ENCODE results near the gene PFN1. TPM values are rescaled to one million over a fixed set of nuclear protein-coding genes. Genes with fewer than 3 reads are reported as not detected.

Gene PFN1
- total RNA-seq, 4 donors from 2014 or later = 244 to 584 (median 435) TPM

DNA sequence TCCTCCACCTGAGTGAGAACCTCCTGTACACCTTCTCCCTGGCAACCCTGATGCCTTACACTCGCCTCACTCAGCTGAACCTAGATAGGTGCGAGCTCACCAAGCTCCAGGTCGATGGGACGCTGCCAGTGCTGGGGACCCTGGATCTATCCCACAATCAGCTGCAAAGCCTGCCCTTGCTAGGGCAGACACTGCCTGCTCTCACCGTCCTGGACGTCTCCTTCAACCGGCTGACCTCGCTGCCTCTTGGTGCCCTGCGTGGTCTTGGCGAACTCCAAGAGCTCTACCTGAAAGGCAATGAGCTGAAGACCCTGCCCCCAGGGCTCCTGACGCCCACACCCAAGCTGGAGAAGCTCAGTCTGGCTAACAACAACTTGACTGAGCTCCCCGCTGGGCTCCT, 15.6 kb downstream of the PFN1 start:
- TF ChIP-seq, protein P1, sequence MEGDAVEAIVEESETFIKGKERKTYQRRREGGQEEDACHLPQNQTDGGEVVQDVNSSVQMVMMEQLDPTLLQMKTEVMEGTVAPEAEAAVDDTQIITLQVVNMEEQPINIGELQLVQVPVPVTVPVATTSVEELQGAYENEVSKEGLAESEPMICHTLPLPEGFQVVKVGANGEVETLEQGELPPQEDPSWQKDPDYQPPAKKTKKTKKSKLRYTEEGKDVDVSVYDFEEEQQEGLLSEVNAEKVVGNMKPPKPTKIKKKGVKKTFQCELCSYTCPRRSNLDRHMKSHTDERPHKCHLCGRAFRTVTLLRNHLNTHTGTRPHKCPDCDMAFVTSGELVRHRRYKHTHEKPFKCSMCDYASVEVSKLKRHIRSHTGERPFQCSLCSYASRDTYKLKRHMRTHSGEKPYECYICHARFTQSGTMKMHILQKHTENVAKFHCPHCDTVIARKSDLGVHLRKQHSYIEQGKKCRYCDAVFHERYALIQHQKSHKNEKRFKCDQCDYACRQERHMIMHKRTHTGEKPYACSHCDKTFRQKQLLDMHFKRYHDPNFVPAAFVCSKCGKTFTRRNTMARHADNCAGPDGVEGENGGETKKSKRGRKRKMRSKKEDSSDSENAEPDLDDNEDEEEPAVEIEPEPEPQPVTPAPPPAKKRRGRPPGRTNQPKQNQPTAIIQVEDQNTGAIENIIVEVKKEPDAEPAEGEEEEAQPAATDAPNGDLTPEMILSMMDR (IDR thresholded peaks at IDR 0.05; ENCODE audit: low read depth) = no peak

DNA sequence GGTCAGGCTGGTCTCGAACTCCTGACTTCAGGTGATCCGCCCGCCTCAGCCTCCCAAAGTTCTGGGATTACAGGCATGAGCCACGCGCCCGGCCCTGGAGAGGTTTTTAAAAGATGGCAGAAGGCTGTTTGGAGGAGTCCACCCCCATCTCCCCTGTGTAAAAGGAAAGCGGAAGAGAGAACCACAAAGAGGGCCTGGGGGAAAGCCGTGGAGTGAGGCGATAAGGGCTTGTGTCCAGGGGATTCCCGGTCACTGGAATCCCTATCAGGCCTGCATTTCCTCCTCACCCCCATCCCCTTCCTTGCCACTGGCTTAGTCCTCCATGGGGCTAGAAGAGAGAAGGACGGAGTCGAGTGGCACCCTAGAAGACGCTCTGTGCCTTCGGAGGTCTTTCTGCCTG, 16.4 kb downstream of the PFN1 start, which contains the start of gene GP1BA:
Gene GP1BA, plus strand, starts transcription at position 315 of the 400 bp plus-strand sequence. CDS start 328 bp downstream, outside the sequence.
- TF ChIP-seq, protein P1 (IDR thresholded peaks at IDR 0.05; ENCODE audit: low read depth) = no peak

DNA sequence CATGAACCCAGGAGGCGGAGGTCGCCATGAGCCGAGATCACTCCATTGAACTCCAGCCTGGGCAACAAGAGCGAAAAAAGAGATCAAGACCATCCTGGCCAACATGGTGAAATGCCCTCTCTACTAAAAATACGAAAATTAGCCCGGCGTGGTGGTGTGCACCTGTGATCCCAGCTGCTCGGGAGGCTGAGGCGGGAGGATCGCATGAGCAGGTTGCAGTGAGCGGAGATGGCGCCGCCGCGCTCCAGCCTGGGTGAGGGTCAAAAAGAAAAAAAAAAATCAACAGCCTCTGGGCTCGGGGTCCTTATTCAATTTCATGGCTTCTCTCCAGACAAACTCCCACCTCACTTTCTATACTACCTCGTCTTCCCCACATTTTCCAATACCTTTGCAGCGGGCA, 19.4 kb downstream of the PFN1 start:
- TF ChIP-seq, protein P1 (IDR thresholded peaks at IDR 0.05; ENCODE audit: low read depth) = no peak

DNA sequence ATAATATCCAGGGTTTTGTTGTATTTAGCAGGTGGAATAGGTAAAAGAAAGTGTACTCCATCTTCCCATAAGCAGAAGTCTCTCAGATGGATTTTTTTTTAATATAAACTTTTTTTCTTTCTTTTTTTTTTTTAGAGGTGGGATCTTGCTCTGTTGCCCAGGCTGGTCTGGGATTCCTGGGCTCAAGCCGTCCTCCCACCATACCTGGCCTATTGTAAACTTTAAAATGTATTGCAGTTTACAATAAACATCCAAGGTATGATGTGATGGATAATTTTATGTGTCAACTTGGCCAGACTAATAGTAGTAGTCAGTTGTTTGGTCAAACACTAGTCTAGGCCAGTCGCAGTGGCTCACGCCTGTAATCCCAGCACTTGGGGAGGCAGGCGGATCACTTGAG, 27.0 kb downstream of the PFN1 start:
- TF ChIP-seq, protein P1 (IDR thresholded peaks at IDR 0.05; ENCODE audit: low read depth) = no peak

DNA sequence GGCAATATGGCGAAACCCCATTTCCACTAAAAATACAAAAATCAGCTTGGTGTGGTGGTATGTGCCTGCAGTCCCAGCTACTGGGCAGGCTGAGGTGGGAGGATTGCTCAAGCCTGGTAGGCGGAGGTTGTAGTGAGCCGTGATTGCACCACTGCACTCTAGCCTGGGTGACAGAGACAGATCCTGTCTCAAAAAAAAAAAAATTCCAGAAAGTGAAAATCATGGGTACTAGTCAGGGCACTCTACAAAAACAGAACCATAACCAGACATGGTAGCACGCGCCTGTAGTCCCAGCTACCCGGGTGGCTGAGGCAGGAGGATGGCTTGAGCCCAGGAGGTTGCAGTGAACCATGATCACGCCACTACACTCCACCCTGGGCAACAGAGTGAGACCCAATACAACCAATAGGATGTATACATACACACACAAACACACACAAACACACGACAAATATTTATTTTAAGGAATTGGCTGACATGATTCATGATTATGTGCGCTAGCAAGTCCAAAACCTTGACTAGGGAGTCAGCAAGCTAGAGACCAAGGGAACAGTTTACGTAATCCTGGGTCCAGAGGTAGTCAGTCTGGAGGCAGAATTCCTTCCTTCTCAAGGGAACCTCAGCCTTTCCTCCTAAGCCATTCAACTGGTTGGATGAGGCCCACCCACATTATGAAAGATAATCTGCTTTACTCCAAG, 27.8 kb downstream of the PFN1 start:
- TF ChIP-seq, protein P1 (IDR thresholded peaks at IDR 0.05; ENCODE audit: low read depth) = no peak

DNA sequence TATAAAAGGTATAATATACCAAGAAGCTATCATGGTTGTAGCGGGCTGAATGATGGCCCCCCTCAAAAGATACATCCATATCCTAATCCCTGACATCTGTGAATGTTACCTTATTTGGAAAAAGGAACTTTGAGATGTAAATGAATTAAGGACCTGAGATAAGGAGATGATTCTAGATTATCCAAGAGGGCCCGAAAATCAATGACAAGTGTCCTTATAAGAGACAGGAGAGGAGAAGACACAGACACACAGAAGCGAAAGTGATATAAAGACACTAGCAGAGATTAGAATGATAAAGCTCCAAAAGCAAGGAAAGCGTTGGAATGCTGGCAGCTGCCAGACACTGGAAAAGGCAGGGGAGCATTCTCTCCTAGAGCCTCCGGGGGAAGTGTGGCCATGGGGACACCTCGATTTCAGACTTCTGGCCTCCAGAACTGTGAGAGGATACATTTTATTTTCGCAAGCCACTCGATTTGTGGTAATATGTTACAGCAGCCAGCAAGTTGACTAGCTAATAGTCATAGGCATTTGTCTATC, 28.8 kb downstream of the PFN1 start:
- TF ChIP-seq, protein P1 (IDR thresholded peaks at IDR 0.05; ENCODE audit: low read depth) = no peak

DNA sequence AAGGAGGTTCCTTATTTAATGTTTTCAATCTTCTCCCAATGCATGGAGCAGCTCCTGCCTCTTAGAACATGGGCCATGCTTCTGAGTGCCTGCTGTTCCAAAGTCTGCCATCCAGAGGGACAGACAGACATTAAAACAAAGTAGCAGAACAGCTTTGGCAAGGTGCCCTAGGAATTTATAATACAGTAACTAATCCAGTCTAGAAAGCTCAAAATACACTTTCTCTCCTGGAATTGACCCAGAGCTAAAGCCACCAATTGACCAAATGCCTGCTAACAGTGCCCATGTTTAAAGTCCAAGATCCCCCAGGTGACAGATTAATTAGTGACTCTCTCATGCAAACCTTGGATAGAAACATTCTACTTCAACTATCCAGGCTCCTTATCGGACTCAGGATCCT, 34.3 kb downstream of the PFN1 start:
- TF ChIP-seq, protein P1 (IDR thresholded peaks at IDR 0.05; ENCODE audit: low read depth) = no peak
